Ureter (tissue), 1 donor: ENCODE data around the gene ZNF438. TPM values are rescaled to one million over a fixed set of nuclear protein-coding genes. Genes with fewer than 3 reads are reported as not detected.
"Not testable (repeated sequence)": the region's sequence is repeated elsewhere in the genome, so short reads cannot be mapped to it uniquely, and the experiment has no call there.

Source experiments
- DNase-seq: peaks from one replicate; pipeline ENCODE4 v3.0.0-alpha.2; 2020; ENCODE audit warnings: low spot score
- total RNA-seq: library from RNA; stranded (reverse); gene quantifications from one replicate; pipeline ENCODE4 v1.2.4, GENCODE V29; 2023
- donor health status: DM: yes; HTN: yes; CAD: no.

ZNF438 gene
- total RNA-seq, 1 donor from 2014 or later: 11.2 TPM

- DNase-seq: no peak
Measured at GRCh38 chr10:30805061-30805460, 226.6 kb downstream of the ZNF438 start.

GRCh38 chr10:30804478-30805055 is 227.1 kb downstream of the ZNF438 start:
- peak; percentile 76 for DNase-seq

GRCh38 chr10:30803892-30804322 is 227.8 kb downstream of the ZNF438 start:
- DNase-seq: peak; percentile 65

GRCh38 chr10:30803058-30803457 is 228.6 kb downstream of the ZNF438 start:
- DNase-seq: no peak

GRCh38 chr10:30800368-30800767 is 231.3 kb downstream of the ZNF438 start:
- no peak for DNase-seq

GRCh38 chr10:30798646-30799185 is 232.9 kb downstream of the ZNF438 start:
- no peak for DNase-seq

- DNase-seq: not testable (repeated sequence)
Measured at GRCh38 chr10:30795024-30795423, 236.6 kb downstream of the ZNF438 start.
